Measurements from ENCODE around the gene RNF212.

RNF212 gene

DNA sequence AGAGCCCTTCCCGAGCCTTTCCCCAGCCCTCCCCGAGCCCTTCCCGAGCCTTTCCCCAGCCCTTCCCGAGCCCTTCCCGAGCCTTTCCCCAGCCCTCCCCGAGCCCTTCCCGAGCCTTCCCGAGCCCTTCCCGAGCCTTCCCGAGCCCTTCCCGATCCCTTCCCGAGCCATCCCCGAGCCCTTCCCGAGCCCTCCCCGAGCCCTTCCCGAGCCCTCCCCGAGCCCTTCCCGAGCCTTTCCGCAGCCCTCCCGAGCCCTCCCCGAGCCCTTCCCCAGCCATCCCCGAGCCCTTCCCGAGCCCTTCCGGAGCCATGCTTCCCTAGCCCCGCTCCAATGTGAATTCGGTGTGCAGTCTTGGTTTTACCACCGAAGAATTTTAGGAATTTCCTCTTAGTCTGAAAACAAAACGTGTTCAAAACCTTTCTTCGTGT, 66.8 kb downstream of the RNF212 start:
- peak; percentile 45 to 95 for DNase-seq

DNA sequence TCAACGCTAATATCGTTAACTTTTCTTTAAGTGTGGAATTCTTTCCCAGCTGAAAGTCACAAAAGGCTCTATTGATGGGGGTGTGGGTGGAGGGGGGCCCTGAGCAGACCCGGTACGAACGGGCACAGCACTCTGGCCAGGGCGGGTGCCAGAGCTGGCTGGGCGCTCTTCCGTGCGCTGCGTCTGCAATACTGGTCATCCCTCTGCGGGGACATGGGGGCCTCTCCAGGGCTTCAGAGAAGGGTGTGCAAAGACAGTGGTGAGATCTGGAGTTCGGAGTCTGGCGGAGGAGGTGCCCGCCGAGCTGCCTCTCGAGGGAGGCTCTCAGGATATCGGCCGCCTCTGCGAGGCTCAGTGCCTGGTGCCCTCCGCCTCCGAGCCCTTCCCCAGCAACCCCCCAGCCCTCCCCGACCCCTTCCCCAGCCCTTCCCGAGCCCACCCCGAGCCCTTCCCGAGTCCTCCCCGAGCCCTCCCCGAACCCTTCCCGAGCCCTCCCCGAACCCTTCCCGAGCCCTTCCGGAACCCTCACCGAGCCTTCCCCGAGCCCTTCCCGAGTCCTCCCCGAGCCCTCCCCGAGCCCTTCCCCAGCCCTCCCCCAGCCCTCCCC, 67.7 kb downstream of the RNF212 start:
- peak in 1 of 2 experiments; percentile 45 for DNase-seq

DNA sequence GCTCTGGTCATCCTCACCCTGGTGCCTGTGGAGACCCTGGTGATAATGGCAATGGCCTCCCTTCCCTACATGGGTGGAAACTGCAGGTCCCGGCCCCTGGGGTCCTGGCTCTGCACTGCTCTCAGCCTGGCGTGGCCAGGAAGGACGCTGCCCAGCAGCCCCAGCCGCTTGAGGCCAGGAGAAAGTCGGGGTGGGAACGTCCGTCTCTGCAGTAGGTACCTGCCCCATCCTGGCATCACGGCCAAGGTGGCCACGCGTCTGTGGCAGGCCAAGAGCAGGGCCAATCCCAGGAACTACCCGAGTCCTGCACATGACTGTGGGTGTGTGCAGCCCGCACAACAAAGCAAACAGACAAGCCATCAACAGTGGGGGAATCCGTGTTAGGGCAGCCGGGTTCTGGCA, 68.2 kb downstream of the RNF212 start:
- peak in 1 of 2 experiments; percentile 37 for DNase-seq

DNA sequence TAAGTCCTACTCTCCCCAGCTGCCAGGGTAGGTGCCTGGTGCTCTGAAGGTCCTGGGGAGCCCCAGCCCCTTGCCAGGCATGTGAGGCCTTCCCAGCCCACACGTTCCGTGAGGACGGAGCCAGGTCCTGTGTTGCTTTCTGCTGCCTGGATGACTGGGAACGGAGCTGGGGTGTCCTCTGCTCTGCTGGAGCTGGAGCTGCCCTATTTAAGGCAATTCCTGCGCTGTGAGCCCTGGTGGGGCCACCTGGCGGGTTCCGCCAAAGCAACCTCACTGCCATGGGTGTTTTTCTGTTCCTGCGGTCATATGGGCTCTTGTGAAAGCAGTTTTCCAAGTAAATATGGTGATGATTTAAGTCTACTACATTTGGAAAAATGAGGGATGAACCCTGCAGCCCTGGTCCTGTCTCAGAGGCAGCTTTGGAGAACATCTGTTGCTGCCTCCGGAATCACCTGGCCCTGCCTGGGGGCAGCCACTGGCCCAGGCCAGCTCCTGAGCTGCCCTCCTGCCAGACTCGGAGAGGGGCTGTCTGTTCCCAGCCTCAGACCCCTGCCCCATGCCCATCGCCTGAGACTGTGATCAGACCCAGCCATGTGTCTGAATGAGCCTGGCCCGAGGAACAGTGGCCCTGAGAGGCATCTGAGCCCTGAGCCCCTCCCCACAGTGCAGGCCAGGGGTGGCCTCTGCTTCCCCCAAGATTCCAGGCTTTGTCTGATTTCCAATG, 68.7 kb downstream of the RNF212 start:
- DNase-seq, result no peak

DNA sequence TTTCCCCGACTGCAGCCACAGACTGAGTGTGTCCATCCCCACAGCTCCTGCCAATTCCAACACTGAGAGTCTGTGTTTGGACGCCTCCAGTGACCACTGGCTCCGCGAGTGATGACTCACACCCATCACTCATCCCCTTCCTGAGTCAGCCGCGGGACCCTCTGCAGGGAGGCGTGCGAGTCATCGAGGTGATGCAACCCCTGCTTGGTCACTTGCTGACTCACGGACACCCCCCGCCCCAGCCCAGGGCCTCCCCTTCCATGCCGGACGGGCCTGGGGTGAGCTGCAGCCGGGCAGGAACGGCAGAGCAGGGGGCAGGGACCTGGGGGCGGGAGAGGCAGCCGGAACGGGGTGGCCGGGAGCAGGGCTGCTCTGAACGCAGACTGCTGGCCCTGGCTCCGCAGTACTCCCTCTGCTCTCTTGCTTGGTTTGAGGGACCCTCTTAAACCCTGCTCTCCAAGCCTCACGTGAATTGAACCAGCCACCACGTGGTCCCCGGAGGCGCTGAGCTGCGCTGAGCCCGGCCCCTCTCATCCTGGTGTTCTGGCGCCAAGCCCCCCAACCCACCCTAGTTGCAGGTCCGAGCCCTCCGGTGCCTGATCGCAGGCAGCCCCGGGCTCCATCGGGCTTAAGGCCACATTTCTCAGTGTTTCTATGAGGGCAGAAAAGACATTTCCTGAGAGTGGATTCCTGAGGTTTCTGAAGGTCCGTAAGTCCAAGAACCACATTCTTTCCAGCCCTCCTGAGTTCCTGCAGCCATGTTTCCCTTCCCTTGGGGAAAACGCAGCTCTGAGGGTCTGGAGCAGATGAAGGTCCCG, 69.5 kb downstream of the RNF212 start:
- DNase-seq, result no peak

DNA sequence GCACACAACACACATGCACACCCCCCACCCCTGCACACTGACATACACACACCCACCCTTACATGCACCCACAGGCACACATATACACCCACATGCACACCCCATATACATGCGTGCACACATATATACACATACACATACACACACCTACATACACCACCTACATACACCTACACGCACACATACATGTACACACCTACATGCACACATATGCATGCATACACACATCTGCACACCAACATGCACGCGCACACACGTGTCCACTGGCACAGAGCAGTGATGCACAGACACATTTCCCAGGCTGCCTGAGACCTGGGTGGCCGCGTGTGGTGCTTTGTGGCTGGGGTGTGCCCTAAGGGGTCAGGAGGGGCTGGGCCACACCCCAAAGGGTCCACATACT, 70.2 kb downstream of the RNF212 start:
- no peak for DNase-seq

DNA sequence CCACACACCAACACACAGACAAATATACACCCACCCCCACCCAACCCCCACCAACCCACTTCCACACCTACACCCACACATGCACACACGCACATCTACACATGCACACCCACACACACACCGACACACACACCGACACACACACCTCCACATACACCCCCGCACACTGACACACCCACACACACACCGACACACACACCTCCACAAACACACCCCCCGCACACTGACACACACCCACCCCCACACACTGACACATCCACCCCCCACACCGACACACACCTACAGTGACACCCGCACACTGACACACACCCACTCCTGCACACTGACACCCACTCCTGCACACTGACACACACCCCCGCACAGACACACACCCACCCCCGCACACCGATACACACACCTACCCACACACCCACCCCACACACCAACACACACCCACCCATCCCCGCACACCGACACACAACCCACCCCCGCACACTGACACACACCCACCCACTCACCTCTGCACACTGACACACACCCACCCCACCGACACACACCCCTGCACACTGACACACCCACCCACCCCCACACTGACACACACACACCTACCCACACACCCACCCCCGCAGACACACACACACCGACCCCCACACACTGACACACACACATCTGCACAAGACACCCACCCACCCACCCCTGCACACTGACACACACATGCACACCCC, 70.9 kb downstream of the RNF212 start:
- no peak for DNase-seq

DNA sequence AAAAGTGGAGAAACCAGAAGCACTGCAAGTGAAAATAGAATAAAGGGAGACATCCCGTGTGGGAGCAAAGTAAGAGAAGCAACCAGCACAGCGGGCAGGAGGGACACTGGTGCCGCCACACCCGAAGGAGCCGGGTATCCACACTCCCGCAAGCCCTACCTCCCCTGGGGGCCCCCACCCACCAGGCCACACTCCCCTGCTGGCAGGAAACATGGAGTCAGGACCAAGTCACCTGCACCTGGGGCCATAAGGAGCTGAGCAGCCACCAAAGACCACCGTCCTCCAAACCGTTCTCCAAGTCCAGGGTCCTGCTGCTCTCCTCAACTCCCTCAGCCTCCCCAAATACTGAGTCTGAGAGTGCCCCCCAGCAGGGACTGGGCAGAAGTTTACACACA, 71.4 kb downstream of the RNF212 start:
- DNase-seq, result no peak

DNA sequence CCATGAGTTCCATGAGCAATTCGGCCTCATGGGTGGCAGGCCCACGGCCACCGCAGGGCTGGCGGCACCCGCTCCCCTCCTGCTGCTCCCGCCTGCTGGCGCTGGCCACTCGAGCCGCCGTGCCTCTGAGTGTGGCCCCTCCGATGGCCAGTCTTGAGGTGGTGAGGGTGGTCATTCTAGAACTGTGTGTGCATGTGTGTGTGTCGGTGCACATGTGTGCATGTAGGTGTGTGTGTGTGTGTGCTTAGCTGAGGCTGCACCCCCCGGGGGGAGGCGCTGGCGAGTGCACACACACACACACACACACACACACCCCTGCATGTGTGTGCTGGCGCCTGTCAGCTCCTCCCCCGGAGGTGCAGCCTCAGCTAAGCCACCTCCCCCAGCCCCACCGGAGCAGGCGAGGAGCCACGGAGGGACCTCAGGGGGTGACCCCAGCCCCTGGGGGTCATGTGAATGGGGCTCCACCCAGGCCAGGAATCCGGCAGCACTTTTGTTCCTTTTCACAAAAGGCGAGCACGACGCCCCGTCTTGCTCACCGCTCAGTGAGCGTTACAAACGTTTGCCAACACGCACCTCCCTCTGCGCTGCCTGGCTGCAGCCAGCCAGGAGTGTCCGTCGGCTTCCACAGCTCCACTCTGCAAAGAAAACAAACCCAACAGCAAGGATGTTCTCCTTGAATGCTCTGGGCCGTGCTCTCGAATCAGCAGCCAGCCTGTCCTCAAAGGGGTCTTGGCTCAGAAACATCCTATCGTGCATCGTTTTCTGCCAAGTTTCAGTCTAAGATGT, 72.0 kb downstream of the RNF212 start:
- peak in 1 of 2 experiments; percentile 50 for DNase-seq

DNA sequence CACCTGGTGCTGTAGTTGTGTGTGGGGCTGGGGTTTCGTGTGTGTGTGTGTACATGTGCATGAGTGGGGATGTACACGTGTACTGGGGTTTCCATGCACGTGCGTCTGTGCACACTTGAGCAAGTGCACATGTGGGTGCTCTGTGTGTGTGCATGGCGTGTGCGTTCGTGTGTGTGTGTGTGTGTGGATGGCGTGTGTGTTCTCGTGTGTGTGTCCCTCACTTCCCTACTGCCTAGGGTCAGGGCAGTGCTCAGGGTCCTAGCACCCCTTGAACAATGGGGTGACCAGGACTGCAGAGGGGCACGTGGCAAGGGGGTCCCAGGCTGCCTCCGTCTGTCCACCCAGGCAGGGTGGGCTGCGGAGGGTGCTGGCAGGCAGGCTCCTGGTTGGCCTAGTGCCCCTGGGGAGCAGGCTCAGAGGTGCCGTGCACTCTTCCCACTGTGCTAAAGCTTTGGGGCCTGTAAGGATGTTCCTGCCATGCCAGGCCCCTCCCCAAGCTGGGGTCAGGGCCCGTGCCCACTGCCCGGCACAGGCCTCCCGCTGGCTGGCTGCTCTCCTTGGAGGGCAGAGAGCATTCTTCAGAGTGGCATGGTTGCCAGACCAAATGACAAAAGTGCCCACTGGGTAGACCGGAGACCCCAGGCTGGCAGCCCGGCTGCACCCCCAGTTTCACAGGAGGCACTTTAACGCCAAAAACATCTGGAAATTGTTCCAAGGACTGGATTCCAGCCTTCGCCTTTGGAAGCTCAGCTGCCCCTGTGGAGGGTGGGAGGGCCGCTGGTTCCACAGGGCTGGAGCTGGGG, 72.8 kb downstream of the RNF212 start:
- DNase-seq, result no peak

DNA sequence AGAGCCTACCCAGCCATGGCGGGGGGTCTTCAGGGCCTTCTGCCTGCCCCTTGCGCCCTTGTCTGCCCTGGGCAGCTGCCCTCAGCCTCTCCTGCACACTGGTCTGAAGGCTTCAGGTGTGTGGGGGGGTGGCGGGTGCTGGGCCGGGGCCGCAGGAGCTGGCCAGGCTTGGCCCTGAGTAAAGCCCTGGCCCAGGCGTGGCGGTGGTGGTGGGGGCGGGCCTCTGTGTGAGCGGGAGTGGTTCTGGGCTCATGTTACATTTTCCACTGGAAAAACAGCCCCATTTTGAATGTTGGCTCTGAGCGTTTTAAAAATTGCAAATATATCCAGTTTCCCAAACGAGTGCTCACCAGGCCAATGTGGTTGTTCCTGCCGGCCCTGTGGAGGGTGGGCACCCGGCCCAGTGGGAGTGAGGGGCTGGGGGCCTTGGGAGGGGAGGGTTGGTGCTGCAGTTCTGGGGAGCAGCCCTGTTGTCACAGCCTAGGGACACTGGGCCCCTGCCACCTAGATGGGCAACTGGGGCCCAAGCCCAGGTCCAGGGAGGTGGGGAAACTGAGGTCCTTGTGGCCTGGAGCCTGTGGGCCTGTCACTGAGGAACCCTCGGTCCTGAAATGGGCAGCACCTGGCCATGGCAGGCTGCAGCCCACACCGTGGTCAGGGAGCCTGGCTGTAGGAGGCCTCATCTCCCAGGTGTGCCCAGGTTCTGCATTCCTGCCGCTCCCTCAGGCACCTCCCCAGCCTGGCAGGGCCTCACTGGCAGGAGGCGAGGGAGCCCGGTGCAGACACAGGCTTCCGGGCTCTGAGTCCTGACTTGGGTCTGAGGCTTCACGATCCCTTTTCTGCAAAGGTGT, 73.6 kb downstream of the RNF212 start:
- DNase-seq, result peak; percentile 34 to 82

DNA sequence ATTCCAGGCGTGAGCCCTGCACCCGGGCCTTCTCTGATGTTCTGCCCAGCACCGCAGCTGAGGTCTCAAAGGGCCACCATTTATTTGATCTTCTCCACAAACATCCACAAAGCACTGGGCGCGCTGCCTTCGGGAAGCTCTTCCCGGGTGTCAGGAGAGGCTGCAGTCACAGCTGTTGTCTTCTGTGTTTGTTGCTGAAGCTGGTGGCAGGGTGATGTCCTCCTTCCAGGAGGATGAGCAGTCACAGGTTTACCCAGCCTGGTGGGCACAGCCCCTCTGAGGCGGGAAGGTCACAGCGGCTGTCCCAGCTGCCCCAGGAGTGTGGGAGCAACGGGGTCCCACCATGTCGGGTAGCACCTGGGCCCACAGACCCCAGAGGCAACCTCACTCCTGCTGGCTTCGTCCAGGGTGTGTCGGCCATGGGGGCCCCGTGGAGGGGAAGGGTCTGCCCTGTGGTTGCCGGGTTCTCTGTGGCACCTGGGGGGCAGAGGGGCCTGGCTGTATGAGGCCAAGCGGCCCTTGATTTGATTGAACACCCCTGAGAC, 74.3 kb downstream of the RNF212 start:
- DNase-seq, result peak in 1 of 2 experiments; percentile 32

DNA sequence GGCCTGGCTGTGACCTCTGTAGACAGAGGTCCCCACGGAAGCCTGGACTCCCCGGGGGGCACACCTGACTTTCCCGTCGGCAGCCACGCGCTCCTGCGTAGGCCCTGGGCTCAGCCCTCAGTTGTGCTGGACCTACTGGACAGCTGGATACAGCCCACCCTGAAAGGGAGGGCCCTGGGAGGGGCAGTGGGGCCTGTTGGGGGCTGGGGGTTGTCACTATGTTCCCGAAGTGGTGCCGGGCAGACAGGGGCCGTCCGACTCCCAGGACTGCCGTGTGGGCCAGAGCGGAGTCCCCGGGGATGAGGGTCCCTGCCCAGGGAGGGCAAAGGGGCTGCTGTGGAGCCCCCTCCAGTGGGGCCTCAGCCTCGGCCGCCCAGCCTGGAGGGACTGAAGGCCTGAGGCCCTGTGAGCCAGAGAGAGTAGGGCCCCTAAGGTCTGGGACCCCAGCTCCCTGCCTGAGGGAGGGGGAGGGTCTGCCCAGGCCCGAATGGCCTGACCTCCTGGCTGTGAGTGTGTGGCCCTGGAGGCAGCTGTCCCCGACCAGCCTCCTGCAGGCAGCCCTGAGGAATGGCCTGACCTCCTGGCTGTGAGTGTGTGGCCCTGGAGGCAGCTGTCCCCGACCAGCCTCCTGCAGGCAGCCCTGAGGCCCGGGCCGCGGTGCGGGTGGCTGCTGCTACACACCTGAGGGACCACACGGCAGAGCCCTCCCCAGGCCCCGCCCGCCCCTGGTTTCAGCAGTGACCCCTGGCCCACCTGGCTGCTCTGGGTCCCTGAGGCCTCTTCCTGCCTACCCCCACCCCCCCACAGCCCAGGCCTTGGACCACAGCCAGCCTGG, 76.2 kb downstream of the RNF212 start:
- DNase-seq, result no peak

DNA sequence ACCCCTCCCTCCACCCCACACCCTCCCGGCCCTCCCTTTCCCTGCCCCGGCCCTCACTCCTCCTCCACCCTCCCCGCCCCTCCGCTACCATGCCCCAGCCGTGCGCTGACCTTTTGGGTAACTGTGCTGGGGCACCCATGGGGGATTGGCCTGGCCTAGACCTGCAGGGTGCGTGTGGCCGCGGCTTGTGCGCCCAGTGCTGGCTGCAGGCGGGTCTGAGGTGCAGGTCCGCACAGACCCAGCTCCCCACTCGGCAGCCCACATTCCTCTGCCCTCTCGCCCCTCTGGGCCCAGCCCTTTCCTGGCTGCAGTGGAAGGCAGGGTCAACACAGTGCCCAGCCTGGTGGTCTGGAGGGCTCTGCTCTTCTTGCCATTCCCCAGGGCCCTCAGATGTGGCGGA, 77.3 kb downstream of the RNF212 start:
- no peak for DNase-seq

DNA sequence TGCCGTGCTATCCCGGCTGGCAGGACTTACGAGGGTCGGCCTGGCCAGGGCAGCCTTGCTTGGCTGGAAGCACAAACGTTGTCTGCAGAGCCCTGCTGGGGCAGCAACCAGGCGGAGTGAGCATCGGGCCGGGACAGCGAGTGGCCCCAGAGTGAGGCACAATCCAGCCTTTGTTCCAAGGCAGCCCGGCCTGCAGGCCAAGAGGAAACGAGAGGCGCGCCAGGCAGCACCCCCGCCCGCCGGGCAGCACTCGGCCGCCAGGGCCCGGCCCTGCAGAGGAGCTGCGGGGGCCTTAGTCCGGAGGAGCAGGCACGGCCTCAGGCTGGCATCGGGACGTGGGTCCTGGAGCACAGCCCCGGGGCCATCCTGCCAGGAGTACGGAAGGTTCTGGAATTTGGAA, 77.9 kb downstream of the RNF212 start:
- peak in 1 of 2 experiments; percentile 79 for DNase-seq

DNA sequence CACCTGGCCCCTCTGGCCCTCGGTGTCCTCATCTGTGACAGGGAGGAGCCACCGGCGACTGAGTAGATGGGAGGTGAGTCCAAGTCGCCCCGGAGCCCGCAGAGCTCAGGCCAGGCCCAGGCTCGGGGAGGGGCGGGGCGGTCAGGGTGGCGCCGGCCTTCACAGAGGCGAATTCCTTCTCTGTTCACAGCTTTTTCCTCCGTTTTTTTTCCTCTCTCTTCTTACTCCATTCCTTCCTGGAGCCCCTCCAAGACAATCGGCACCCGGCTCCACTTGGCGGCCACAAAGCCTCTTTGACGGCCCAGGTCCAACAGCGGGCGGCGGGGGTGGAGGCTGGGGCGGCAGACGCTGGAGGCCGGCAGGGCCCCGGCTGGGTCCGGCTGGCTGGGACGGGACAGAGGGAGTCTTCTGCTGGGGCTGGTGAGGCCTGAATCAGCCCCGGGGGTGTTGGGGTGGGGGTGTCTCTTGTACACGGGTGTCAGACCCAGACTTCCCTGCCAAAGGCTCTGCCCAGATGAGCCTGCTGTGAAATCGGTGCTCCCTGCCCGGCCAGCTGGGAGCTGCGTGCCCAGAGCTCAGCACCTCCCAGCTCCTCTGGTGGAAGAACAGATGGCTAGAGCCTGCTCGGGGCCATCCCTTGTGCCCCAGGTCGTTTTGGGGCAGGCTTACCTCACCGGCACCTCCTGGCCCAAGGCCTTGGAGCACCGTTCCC, 79.4 kb downstream of the RNF212 start:
- no peak for DNase-seq

DNA sequence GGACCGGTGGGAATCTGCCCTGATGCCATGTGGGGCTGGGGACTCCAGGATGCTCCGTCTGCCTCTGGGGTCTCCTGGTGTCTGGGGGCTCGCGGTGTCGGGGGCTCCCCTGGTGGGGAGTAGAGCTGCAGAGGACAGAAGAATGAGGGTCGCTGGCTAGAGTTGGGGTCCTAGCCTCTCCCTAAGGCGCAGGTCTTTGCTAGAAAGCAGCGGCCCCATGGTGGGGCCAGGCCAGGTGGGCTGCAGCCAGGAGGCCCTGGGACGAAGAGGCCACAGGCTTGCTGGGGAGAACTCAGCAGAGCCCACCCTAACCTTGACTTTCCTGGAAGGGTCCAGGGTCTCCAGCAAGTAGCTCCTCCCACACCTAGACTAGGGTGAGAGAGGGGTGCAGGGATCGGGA, 80.5 kb downstream of the RNF212 start:
- DNase-seq, result no peak
